K562 (cell line): Measurements from ENCODE around the gene NMRAL1. TPM values are rescaled to one million over a fixed set of nuclear protein-coding genes. Genes with fewer than 3 reads are reported as not detected.

Source experiments
- ATAC-seq: fragments of 200-7000 bp; cut with Tn5 transposase; 3 replicates; pipeline ENCODE4 v1.9.1; 2020; ENCODE audit warnings: moderate library complexity
- BruUV-seq: library from RNA; stranded (reverse); fragments of 400-500 nt; replicated peaks from 2 replicates; lab custom pipeline; 2021; lab: Mats Ljungman, UMichigan
- CTCF ChIA-PET: fragments of 300-600 bp; formaldehyde crosslinking; extraction: SDS; loops from one replicate; lab custom pipeline; 2021; ENCODE audit warnings: low intra/inter-chr PET ratio; lab: Yijun Ruan, JAX
- POLR2A ChIA-PET: fragments of 300-600, 350-650 bp; sonication (Branson Sonifier 250); formaldehyde crosslinking; extraction: SDS; loops from one replicate; lab custom pipeline; 2021; ENCODE audit warnings: antibody characterized with exemption, inconsistent platforms; lab: Yijun Ruan, JAX
- DNase-seq, 4 experiments: peaks; one replicate each; pipeline versions ENCODE4 v3.0.0 to v3.0.0-alpha.2; 2011 to 2018; ENCODE audit warnings: low spot score in 3 of 4, mixed read lengths in 3 of 4; ENCODE audit errors: extremely low read depth in 1 of 4
- FAIRE-seq: peaks from 2 replicates; lab custom pipeline; 2011; peaks lifted over from hg19 to GRCh38; lab: Jason Lieb, UNC
- H2AFZ ChIP-seq: 2 replicates; pipeline ENCODE4 v1.6.0; 2011; ENCODE audit warnings: low read depth, low read length, control low read depth, inconsistent platforms
- H3K27ac ChIP-seq: fragments of 200-600 bp; 3 replicates; pipeline ENCODE4 v1.8.0; 2011; ENCODE audit warnings: low read depth, mild to moderate bottlenecking, control low read depth, inconsistent platforms, low read length, moderate library complexity, mixed read lengths; ENCODE audit errors: extremely low read depth
- H3K27me3 ChIP-seq, 2 experiments: fragments of 300-600 bp in 1 of 2; 2 replicates in 1 of 2; 3 replicates in 1 of 2; pipeline versions ENCODE4 v1.6.0 to v1.8.0; 2011; ENCODE audit warnings: inconsistent platforms in 2 of 2, low read length in 2 of 2, mild to moderate bottlenecking in 1 of 2, mixed read lengths in 1 of 2, moderate library complexity in 1 of 2; ENCODE audit not compliant: control insufficient read depth in 2 of 2, insufficient read depth in 2 of 2
- H3K36me3 ChIP-seq: fragments of 300-600 bp; 3 replicates; pipeline ENCODE4 v1.8.0; 2011; ENCODE audit warnings: mild to moderate bottlenecking, low read length, inconsistent platforms; ENCODE audit not compliant: control insufficient read depth, insufficient read depth
- H3K4me1 ChIP-seq, 2 experiments: fragments of 200-600 bp in 1 of 2; replicated peaks in 1 of 2; 2 replicates in 1 of 2; 3 replicates in 1 of 2; pipeline versions ENCODE4 v1.5.1 to v1.8.0; 2011; ENCODE audit warnings: inconsistent platforms in 2 of 2, low read length in 2 of 2, mild to moderate bottlenecking in 1 of 2, mixed read lengths in 1 of 2, moderate library complexity in 1 of 2; ENCODE audit not compliant: control insufficient read depth in 2 of 2, insufficient read depth in 2 of 2
- H3K4me2 ChIP-seq: 2 replicates; pipeline ENCODE4 v1.6.1; 2011; ENCODE audit warnings: low read length, control low read depth, inconsistent platforms, mixed read lengths; ENCODE audit not compliant: insufficient read depth
- H3K4me3 ChIP-seq: fragments of 200-600 bp; sonication (generic), shearing (Covaris generic); 2 replicates; pipeline ENCODE4 v1.5.1; 2016; ENCODE audit warnings: control low read depth, inconsistent platforms
- H3K79me2 ChIP-seq: fragments of 200-600 bp; 3 replicates; pipeline ENCODE4 v1.8.0; 2011; ENCODE audit warnings: low read length, inconsistent platforms; ENCODE audit not compliant: control insufficient read depth, insufficient read depth
- H3K9ac ChIP-seq, 2 experiments: 2 replicates each; pipeline versions ENCODE4 v1.6.0 to v1.6.1; 2011; ENCODE audit warnings: low read depth in 2 of 2, low read length in 2 of 2, control low read depth in 1 of 2, inconsistent platforms in 1 of 2, mild to moderate bottlenecking in 1 of 2, mixed read lengths in 1 of 2; ENCODE audit not compliant: insufficient read depth in 1 of 2
- H3K9me1 ChIP-seq: one replicate; pipeline ENCODE4 v1.6.0; 2011; ENCODE audit warnings: inconsistent platforms, mild to moderate bottlenecking, low read length, moderate library complexity; ENCODE audit not compliant: control insufficient read depth, insufficient read depth
- H3K9me3 ChIP-seq: replicated peaks from 2 replicates; pipeline ENCODE4 v1.5.1; 2011; ENCODE audit warnings: low read depth, low read length, inconsistent platforms; ENCODE audit not compliant: control insufficient read depth, insufficient read depth
- H4K20me1 ChIP-seq: replicated peaks from 2 replicates; pipeline ENCODE4 v1.6.1; 2011; ENCODE audit warnings: low read length, inconsistent platforms, mixed read lengths; ENCODE audit not compliant: control insufficient read depth, insufficient read depth
- BRD9 ChIP-seq: fragments of 450-650 bp; IDR thresholded peaks from 2 replicates; pipeline ENCODE4 v1.6.1; 2018; ENCODE audit warnings: low read depth; ENCODE audit not compliant: partially characterized antibody
- CHD4 ChIP-seq: fragments of 200-600 bp; sonication (generic); IDR thresholded peaks from 3 replicates; pipeline ENCODE4 v1.6.1; 2012; ENCODE audit warnings: low read depth, mild to moderate bottlenecking, mixed read lengths, low read length, inconsistent platforms; ENCODE audit not compliant: insufficient read depth, insufficient replicate concordance, poor library complexity, severe bottlenecking
- FOXJ2 ChIP-seq: fragments of 200-800 bp; sonication (Bioruptor generic); IDR thresholded peaks from 2 replicates; pipeline ENCODE4 v1.6.1; 2016; ENCODE audit warnings: missing genetic modification characterization, missing compliant biosample characterization
- FOXM1 ChIP-seq, 2 experiments: fragments of 450-650 bp in 1 of 2; sonication (generic) in 1 of 2; formaldehyde crosslinking in 1 of 2; IDR thresholded peaks; 2 replicates each; pipeline versions ENCODE4 v1.6.1 to v1.9.0; 2017 to 2022; ENCODE audit warnings: low read depth in 2 of 2, mild to moderate bottlenecking in 2 of 2, missing genetic modification reagents in 1 of 2, moderate library complexity in 1 of 2
- HMGN3 ChIP-seq: IDR thresholded peaks from 2 replicates; pipeline ENCODE4 v1.6.1; 2011; ENCODE audit warnings: borderline replicate concordance, low read depth, mild to moderate bottlenecking, mixed read lengths, low read length; ENCODE audit not compliant: insufficient read length; ENCODE audit errors: extremely low read depth
- HOXB6 ChIP-seq: fragments of 250-450 bp; sonication (Bioruptor Pico); IDR thresholded peaks from 2 replicates; pipeline ENCODE4 v1.5.1; 2022; ENCODE audit warnings: mild to moderate bottlenecking, borderline replicate concordance
- KAT7 ChIP-seq: sonication (generic); formaldehyde crosslinking; IDR thresholded peaks from 2 replicates; pipeline ENCODE4 v1.8.0; 2022; ENCODE audit warnings: missing genetic modification reagents, mild to moderate bottlenecking, borderline replicate concordance
- KLF16 ChIP-seq: IDR thresholded peaks from 2 replicates; pipeline ENCODE4 v1.6.1; 2016; ENCODE audit warnings: antibody characterized with exemption
- PHF21A ChIP-seq: fragments of 450-650 bp; IDR thresholded peaks from 2 replicates; pipeline ENCODE4 v1.6.1; 2017; ENCODE audit warnings: low read depth, borderline replicate concordance
- PTBP1 ChIP-seq: fragments of 200-400 bp; formaldehyde crosslinking; IDR thresholded peaks from 2 replicates; pipeline ENCODE4 v1.6.1; 2017; ENCODE audit warnings: low read depth, low read length
- PTRF ChIP-seq: fragments of 450-650 bp; IDR thresholded peaks from 2 replicates; pipeline ENCODE4 v1.6.1; 2016; ENCODE audit warnings: mild to moderate bottlenecking, missing genetic modification characterization, missing compliant biosample characterization
- SMC3 ChIP-seq: conservative IDR thresholded peaks from 2 replicates; pipeline ENCODE4 v1.6.1; 2011; ENCODE audit warnings: low read depth, low read length, improper control_type of control experiment; ENCODE audit not compliant: insufficient read depth
- ZC3H11A ChIP-seq: IDR thresholded peaks from 2 replicates; pipeline ENCODE4 v1.6.1; 2012; ENCODE audit warnings: low read depth, low read length, improper control_type of control experiment
- ZKSCAN1 ChIP-seq: fragments of 150-350 bp; IDR thresholded peaks from 2 replicates; pipeline ENCODE4 v1.6.1; 2016; ENCODE audit warnings: low read depth, low read length
- ZNF232 ChIP-seq: sonication (generic); formaldehyde crosslinking; IDR thresholded peaks from 2 replicates; pipeline ENCODE4 v1.8.0; 2022; ENCODE audit warnings: mild to moderate bottlenecking, missing genetic modification reagents
- ZNF24 ChIP-seq: fragments of 450-650 bp; IDR thresholded peaks from 2 replicates; pipeline ENCODE4 v1.6.1; 2016
- WGBS: fragments of 100-300 bp; shearing (Covaris generic); methylation state at CpG from one replicate; pipeline ENCODE4 v1.1.6; 2016; ENCODE audit warnings: low coverage, mixed read lengths; ENCODE audit not compliant: insufficient coverage; ENCODE audit errors: missing lambda C conversion rate; 5-methylcytosine and 5-hydroxymethylcytosine counted together
- in situ Hi-C: fragments of 300-500 bp; cut with MboI; formaldehyde crosslinking; loops from 4 replicates; pipeline ENCODE4 v1.15.0; 2018; ENCODE audit warnings: inconsistent platforms, mixed read lengths
- intact Hi-C: fragments of 100-400 bp; cut with micrococcal nuclease; formaldehyde crosslinking; loops from 2 replicates; pipeline ENCODE4 v1.14.2; 2022
- polyA plus RNA-seq, 8 experiments: library from polyadenylated mRNA; depleted of rRNA in 4 of 8; stranded (reverse) in 5 of 8; unstranded in 3 of 8; fragments of >200 nt; fragmentation: Nextera tagmentation in 2 of 8; fragmentation: Illumina TruSeq in 1 of 8; extraction: Ambion mirVana in 2 of 8; extraction: Trizol in 1 of 8; gene quantifications; 2 replicates each; pipeline versions ENCODE4 v1.2.1 to v1.2.3, GENCODE V29; 2011 to 2014; ENCODE audit warnings: inconsistent platforms in 1 of 8, missing spikeins in 1 of 8
- total RNA-seq, 7 experiments: library from RNA; depleted of rRNA in 6 of 7; stranded (reverse); fragments of >200 nt in 6 of 7; fragmentation: Illumina TruSeq in 2 of 7; extraction: Trizol in 2 of 7; gene quantifications; 2 replicates each; pipeline versions ENCODE4 v1.2.1 to v1.2.3, GENCODE V29; 2011 to 2021; ENCODE audit warnings: low replicate concordance in 1 of 7
- TF ChIP-seq, protein P1 (sequence below): IDR thresholded peaks from 2 replicates; pipeline ENCODE4 v1.6.1; 2014; ENCODE audit warnings: antibody characterized with exemption
- TF ChIP-seq, protein P2 (sequence below), 2 experiments: fragments of 250-450 bp in 1 of 2; fragments of 450-650 bp in 1 of 2; sonication (Bioruptor Pico) in 1 of 2; IDR thresholded peaks; 2 replicates each; pipeline versions ENCODE4 v1.6.1 to v1.8.0; 2016 to 2021; ENCODE audit warnings: mild to moderate bottlenecking in 2 of 2, moderate library complexity in 2 of 2, missing compliant biosample characterization in 1 of 2, missing genetic modification characterization in 1 of 2

The NMRAL1 gene
- total and polyA plus RNA-seq, 9 of the 15 experiments (the other 6 are each of a cell fraction or from before 2014, with no cell fraction given), result 6.3 to 116 (median 63.2) TPM

DNA sequence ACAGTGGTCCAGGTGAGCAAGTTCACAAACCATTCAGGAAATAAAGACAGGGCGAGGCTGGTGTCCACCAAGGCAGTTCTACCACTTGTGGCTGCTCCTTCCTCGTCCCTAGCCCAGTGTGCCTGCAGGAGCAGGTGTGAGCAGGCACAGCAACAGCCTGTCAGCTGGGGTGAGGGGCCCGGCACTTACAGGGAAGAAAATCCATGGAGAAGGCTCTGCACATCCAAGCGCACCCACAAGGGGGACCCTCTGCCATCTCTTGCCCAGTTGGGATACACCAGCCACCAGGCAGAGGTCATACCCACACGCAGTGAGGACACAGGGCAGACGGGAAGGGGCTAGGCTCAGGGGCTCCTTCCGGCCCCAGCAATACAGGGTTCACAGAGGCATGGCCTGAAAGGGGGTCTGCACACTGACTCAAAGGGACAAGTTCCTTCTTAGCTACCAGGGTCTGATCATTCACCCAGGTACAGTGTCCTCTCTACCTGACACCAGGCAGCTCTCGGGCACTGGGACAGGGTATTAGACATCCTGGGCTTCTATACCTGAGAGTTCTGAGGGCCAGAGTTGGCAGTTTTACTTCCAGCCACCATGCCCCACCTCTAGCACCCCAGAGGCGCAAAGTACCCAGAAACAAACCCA is 37.1 kb upstream of the NMRAL1 start (continued):
- TF ChIP-seq, protein P1, sequence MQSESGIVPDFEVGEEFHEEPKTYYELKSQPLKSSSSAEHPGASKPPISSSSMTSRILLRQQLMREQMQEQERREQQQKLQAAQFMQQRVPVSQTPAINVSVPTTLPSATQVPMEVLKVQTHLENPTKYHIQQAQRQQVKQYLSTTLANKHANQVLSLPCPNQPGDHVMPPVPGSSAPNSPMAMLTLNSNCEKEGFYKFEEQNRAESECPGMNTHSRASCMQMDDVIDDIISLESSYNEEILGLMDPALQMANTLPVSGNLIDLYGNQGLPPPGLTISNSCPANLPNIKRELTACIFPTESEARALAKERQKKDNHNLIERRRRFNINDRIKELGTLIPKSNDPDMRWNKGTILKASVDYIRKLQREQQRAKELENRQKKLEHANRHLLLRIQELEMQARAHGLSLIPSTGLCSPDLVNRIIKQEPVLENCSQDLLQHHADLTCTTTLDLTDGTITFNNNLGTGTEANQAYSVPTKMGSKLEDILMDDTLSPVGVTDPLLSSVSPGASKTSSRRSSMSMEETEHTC, result no peak
- TF ChIP-seq SMC3 (peak; percentile 57), KAT7 (CRISPR knock-in tag) (no peak), PTRF (tag) (no peak), ZNF24 (no peak)

DNA sequence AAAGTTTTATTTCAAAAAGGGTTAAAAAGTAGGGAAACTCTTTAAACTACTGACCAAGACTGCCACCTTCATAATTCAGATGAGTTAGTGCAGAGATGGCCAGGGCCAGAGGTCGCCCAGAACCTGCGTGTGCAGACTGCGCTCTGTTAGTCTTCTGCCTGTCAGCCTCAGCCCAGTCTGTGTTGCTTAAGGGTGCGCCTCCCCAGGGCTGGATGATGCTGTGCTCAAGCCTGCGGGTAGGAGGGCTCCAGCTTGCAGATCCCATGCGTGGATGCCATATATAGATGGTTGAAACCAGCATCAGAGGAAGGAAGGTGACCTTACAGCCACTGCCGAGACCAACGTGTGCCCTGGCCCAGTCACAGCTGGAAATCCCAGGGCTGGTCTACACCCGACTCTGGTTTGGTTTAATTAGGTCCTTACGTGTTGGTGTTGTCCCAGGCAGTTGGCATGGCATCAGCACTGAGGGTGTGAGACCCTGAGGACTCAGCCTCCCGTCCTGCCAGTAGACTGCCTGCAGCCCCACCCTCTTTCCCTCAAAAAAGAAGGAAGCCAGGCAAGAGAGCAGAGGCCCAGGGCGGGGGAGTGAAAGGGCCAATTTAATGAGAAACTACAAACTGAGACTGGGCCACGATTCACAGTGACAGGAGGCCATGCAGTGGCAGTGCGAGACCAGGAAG is 36.5 kb upstream of the NMRAL1 start:
- Histone ChIP-seq H3K4me1 (peaks cover 0 to 14% of the 10 kb centered on the region in 2 experiments; a peak in 2 of 5 replicates), H4K20me1 (0 out of 2 replicates have a peak, but pooled peaks cover 3% of the 10 kb centered on the region), H3K79me2 (no peaks in the 10 kb centered on the region), H3K9ac (peak overlapping the region in 1 of 2 experiments; percentile 15; a peak in 1 of 4 replicates), H3K36me3 (peaks cover 70% of the 10 kb centered on the region; the same call in 2 of the 3 replicates), H3K9me3 (no peaks in the 10 kb centered on the region), H3K27me3 (no peaks in the 10 kb centered on the region), H3K4me3 (no peak overlapping the region), H3K4me2 (no peak overlapping the region), H2AFZ (no peak overlapping the region), H3K9me1 (no peaks in the 10 kb centered on the region), H3K27ac (no peak overlapping the region)
- ATAC-seq (no peak), FAIRE-seq (no peak), DNase-seq (no peak)
- no TSS peak for BruUV-seq
- CTCF ChIA-PET, result no interaction called here
- WGBS, result 84% methylated on average over 13 of the region's 14 CpGs
- POLR2A ChIA-PET, result interaction anchor here (1.1 to 1.4 kb wide), 2 partner anchors 10 to 42 kb away, joined by 3 to 5 read pairs; no protein-coding TSS in a partner anchor
- in situ Hi-C loops (loop anchor here (10.0 kb wide), 1 partner anchor 444 kb away; the partner anchor contains the start of gene SEC14L5), intact Hi-C loops (no loop called here)
- TF ChIP-seq ZKSCAN1 (no peak), PTBP1 (no peak), FOXM1 (IDR thresholded peaks at IDR 0.05; ENCODE audit: low read depth) (no peak), FOXM1 (CRISPR knock-in tag; IDR thresholded peaks at IDR 0.05; ENCODE audit: low read depth) (no peak), FOXJ2 (tag) (no peak), ZC3H11A (no peak), HOXB6 (CRISPR knock-in tag) (no peak), KLF16 (no peak), PHF21A (no peak), HMGN3 (no peak), CHD4 (no peak), ZNF232 (CRISPR knock-in tag) (no peak), BRD9 (no peak)
- TF ChIP-seq, protein P2, sequence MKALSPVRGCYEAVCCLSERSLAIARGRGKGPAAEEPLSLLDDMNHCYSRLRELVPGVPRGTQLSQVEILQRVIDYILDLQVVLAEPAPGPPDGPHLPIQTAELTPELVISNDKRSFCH (CRISPR knock-in tag; IDR thresholded peaks at IDR 0.05), result no peak
- TF ChIP-seq, protein P2 (tag; IDR thresholded peaks at IDR 0.05), result no peak
